Nucleus accumbens (tissue), 56 donors: Measurements from ENCODE around the gene GABRB3.
A peak's percentile ranks its signal among the peaks of the same experiment; 100 is the strongest.

Source experiments
- DNase-seq, 56 donors: peaks; one replicate each; lab custom pipeline; 2025; lab: John Stamatoyannopoulos, UW

GABRB3 gene

GRCh38 chr15:26635614-26636013 lies 137.3 kb downstream of the GABRB3 start:
- no peak for DNase-seq

- DNase-seq, result no peak
These were observed 137.8 kb downstream of the GABRB3 start for GRCh38 chr15:26635105-26635504.

- DNase-seq, result no peak
These were observed 138.5 kb downstream of the GABRB3 start for GRCh38 chr15:26634319-26634718.

- DNase-seq, result peak in 17 of 56 donors; percentile 4 to 57 (median 29)
These were observed 140.4 kb downstream of the GABRB3 start for GRCh38 chr15:26632500-26632899.

GRCh38 chr15:26631894-26632293 lies 141.0 kb downstream of the GABRB3 start:
- no peak for DNase-seq

- no peak for DNase-seq
These were observed 142.0 kb downstream of the GABRB3 start for GRCh38 chr15:26630857-26631256.

GRCh38 chr15:26628879-26629529 lies 143.9 kb downstream of the GABRB3 start:
- peak in 30 of 56 donors; percentile 4 to 65 (median 23) for DNase-seq

GRCh38 chr15:26628071-26628470 lies 144.8 kb downstream of the GABRB3 start:
- no peak for DNase-seq

- DNase-seq, result no peak
These were observed 148.7 kb downstream of the GABRB3 start for GRCh38 chr15:26624128-26624527.

GRCh38 chr15:26623071-26623470 lies 149.8 kb downstream of the GABRB3 start:
- DNase-seq, result no peak

GRCh38 chr15:26621816-26622215 lies 151.1 kb downstream of the GABRB3 start:
- DNase-seq, result no peak

GRCh38 chr15:26620528-26621458 lies 152.1 kb downstream of the GABRB3 start:
- no peak for DNase-seq

- DNase-seq, result no peak
These were observed 157.0 kb downstream of the GABRB3 start for GRCh38 chr15:26615927-26616302.

GRCh38 chr15:26615188-26615926 lies 157.5 kb downstream of the GABRB3 start:
- no peak for DNase-seq

GRCh38 chr15:26614734-26615133 lies 158.1 kb downstream of the GABRB3 start:
- no peak for DNase-seq

- DNase-seq, result no peak
These were observed 174.2 kb downstream of the GABRB3 start for GRCh38 chr15:26598704-26599103.

- no peak for DNase-seq
These were observed 177.3 kb downstream of the GABRB3 start for GRCh38 chr15:26595611-26596010.

- peak in 5 of 56 donors; percentile 7 to 29 (median 12) for DNase-seq
These were observed 182.2 kb downstream of the GABRB3 start for GRCh38 chr15:26590676-26591075.

- no peak for DNase-seq
These were observed 190.0 kb downstream of the GABRB3 start for GRCh38 chr15:26582840-26583239.

GRCh38 chr15:26580943-26581342 lies 191.9 kb downstream of the GABRB3 start:
- no peak for DNase-seq
